Non-pigmented ciliary epithelial cell (primary cell): ENCODE measurements around the gene PRR13.
"Not testable (repeated sequence)": the region's sequence is repeated elsewhere in the genome, so short reads cannot be mapped to it uniquely, and the experiment has no call there.

Source experiments
- DNase-seq: peaks from one replicate; pipeline ENCODE4 v3.0.0-alpha.2; 2010; ENCODE audit warnings: low read depth

PRR13 gene

GRCh38 chr12:53439582-53439981, 2.0 kb upstream of the PRR13 start:
- DNase-seq = not testable (repeated sequence)

GRCh38 chr12:53443955-53444354, 2.4 kb downstream of the PRR13 start:
- no peak for DNase-seq

- DNase-seq = not testable (repeated sequence)
These were observed 3.2 kb downstream of the PRR13 start for GRCh38 chr12:53444593-53445325.

- DNase-seq = no peak
These were observed 9.4 kb downstream of the PRR13 start for GRCh38 chr12:53450936-53451335.

- DNase-seq = peak; percentile 99
These were observed 10.2 kb downstream of the PRR13 start, which contains the start of gene PCBP2 for GRCh38 chr12:53451661-53452158. PCBP2 (plus strand) TSS chr12:53452102; CDS start chr12:53454801, 2,699 bp downstream.

- peak; percentile 36 for DNase-seq
These were observed 10.9 kb downstream of the PRR13 start for GRCh38 chr12:53452159-53453077.

- no peak for DNase-seq
These were observed 12.6 kb downstream of the PRR13 start for GRCh38 chr12:53453953-53454640.

- DNase-seq = no peak
These were observed 13.2 kb downstream of the PRR13 start for GRCh38 chr12:53454707-53455106.

GRCh38 chr12:53456654-53457366, 15.3 kb downstream of the PRR13 start:
- no peak for DNase-seq

GRCh38 chr12:53459097-53459496, 17.6 kb downstream of the PRR13 start:
- no peak for DNase-seq

GRCh38 chr12:53461059-53461458, 19.5 kb downstream of the PRR13 start:
- no peak for DNase-seq

- DNase-seq = no peak
These were observed 20.1 kb downstream of the PRR13 start for GRCh38 chr12:53461591-53461990.

GRCh38 chr12:53462935-53463334, 21.4 kb downstream of the PRR13 start:
- DNase-seq = no peak

GRCh38 chr12:53463802-53464560, 22.4 kb downstream of the PRR13 start:
- DNase-seq = no peak

GRCh38 chr12:53464685-53465418, 23.3 kb downstream of the PRR13 start:
- DNase-seq = no peak

- no peak for DNase-seq
These were observed 24.1 kb downstream of the PRR13 start for GRCh38 chr12:53465679-53466078.

GRCh38 chr12:53466640-53467039, 25.1 kb downstream of the PRR13 start:
- no peak for DNase-seq

- DNase-seq = no peak
These were observed 25.5 kb downstream of the PRR13 start for GRCh38 chr12:53467082-53467481.

GRCh38 chr12:53467880-53468279, 26.3 kb downstream of the PRR13 start:
- DNase-seq = no peak

GRCh38 chr12:53468282-53468681, 26.7 kb downstream of the PRR13 start:
- DNase-seq = no peak
